Measurements from ENCODE around the gene OSBPL1A.
A peak's percentile ranks its signal among the peaks of the same experiment; 100 is the strongest.

Gene OSBPL1A

GRCh38 chr18:24326211-24326610 lies 71.4 kb downstream of the OSBPL1A start:
- no peak for DNase-seq

- no peak for DNase-seq
Measured at GRCh38 chr18:24322584-24323136, 75.0 kb downstream of the OSBPL1A start.

- DNase-seq = no peak
Measured at GRCh38 chr18:24321071-24321470, 76.6 kb downstream of the OSBPL1A start.

GRCh38 chr18:24319757-24320156 lies 77.9 kb downstream of the OSBPL1A start:
- no peak for DNase-seq

- DNase-seq = no peak
Measured at GRCh38 chr18:24317370-24317769, 80.3 kb downstream of the OSBPL1A start.

GRCh38 chr18:24315170-24315569 lies 82.5 kb downstream of the OSBPL1A start:
- DNase-seq = no peak

GRCh38 chr18:24306201-24306600 lies 91.4 kb downstream of the OSBPL1A start:
- no peak for DNase-seq

GRCh38 chr18:24300703-24301102 lies 96.9 kb downstream of the OSBPL1A start:
- DNase-seq = no peak

- no peak for DNase-seq
Measured at GRCh38 chr18:24296276-24296675, 101.3 kb downstream of the OSBPL1A start.

- DNase-seq = no peak
Measured at GRCh38 chr18:24293254-24293653, 104.4 kb downstream of the OSBPL1A start.

- DNase-seq = no peak
Measured at GRCh38 chr18:24278591-24278990, 119.0 kb downstream of the OSBPL1A start.

- DNase-seq = no peak
Measured at GRCh38 chr18:24277516-24278195, 120.0 kb downstream of the OSBPL1A start.

- no peak for DNase-seq
Measured at GRCh38 chr18:24276994-24277393, 120.6 kb downstream of the OSBPL1A start.

GRCh38 chr18:24274837-24275236 lies 122.8 kb downstream of the OSBPL1A start:
- DNase-seq = no peak

GRCh38 chr18:24273596-24273995 lies 124.0 kb downstream of the OSBPL1A start:
- DNase-seq = no peak

GRCh38 chr18:24272229-24272525 lies 125.4 kb downstream of the OSBPL1A start:
- DNase-seq = no peak

GRCh38 chr18:24271381-24272228 lies 126.0 kb downstream of the OSBPL1A start:
- DNase-seq = peak; percentile 69

- DNase-seq = peak; percentile 4
Measured at GRCh38 chr18:24270937-24271380, 126.7 kb downstream of the OSBPL1A start.

- no peak for DNase-seq
Measured at GRCh38 chr18:24270358-24270936, 127.2 kb downstream of the OSBPL1A start.

- no peak for DNase-seq
Measured at GRCh38 chr18:24268784-24269550, 128.7 kb downstream of the OSBPL1A start.

GRCh38 chr18:24267878-24268277 lies 129.7 kb downstream of the OSBPL1A start:
- no peak for DNase-seq

GRCh38 chr18:24266131-24266530 lies 131.5 kb downstream of the OSBPL1A start:
- DNase-seq = no peak

- DNase-seq = no peak
Measured at GRCh38 chr18:24265502-24266064, 132.0 kb downstream of the OSBPL1A start.
